GM21825 (cell line): ENCODE data around the gene GIGYF2.

Source experiments
- ATAC-seq: cut with Tn5 transposase; IDR thresholded peaks from one replicate; pipeline ENCODE4 v1.9.1; 2021; ENCODE audit warnings: mild to moderate bottlenecking, moderate library complexity; ENCODE audit not compliant: unreplicated experiment

Gene GIGYF2

DNA sequence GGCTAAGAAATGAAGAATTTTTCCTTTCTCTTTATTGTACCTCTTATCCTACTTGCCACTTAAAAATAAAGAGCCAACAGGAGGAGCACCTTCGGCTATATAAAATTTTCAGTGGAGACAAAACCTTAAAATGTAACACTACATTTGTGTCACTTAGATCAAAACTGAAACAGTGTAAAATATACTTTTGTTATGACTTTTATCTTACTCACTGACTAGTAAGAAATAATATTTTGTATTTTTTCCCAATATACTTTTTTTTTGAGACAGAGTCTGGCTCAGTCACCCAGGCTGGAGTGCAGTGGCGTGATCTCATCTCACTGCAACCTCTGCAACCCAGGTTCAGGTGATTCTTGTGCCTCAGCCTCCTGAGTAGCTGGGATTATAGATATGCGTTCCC lies 50.9 kb downstream of the GIGYF2 start:
- ATAC-seq = no peak

DNA sequence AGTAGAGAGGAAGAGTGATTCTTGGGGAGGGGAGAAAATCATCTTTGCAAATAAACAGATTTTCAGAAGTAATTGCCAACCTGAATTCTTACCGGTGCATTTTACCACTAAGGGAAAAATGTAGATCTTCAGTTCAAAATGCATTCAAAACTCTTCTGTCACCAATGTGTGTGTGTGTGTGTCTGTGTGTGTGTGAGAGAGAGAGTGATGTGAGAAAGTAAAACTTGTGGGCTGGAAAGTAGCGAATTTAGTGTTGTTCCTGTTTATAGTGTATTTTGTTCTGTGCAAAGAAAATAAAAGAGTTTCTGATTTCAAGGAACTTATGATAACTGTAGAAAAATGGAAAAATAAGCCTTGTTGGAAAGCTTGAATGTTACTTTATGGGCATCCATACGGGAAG lies 52.2 kb downstream of the GIGYF2 start:
- ATAC-seq = no peak

DNA sequence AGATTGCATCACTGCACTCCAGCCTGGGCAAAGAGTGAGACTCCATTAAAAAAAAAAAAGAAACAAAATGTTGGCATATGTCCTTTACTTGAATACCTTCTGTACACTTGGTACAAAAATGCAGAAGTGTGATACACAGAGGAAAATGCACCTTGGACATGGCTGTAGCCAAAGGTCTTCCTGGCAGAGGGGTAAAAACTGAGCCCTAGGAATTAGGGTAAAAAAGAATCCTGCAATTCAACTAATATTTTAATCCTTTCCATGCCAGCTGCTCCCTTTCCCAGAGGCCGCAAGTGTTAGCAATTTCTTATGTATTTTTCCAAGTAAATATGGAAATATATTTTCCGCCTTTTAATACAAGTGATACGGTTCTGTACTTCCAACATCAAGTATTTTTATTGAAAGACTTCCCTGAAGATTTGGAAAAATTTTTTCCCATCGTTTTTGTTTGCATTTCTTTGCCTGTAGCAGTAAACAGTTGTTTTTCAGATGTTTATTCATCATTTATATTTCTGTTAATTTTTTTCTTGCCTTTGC lies 53.1 kb downstream of the GIGYF2 start:
- no peak for ATAC-seq

DNA sequence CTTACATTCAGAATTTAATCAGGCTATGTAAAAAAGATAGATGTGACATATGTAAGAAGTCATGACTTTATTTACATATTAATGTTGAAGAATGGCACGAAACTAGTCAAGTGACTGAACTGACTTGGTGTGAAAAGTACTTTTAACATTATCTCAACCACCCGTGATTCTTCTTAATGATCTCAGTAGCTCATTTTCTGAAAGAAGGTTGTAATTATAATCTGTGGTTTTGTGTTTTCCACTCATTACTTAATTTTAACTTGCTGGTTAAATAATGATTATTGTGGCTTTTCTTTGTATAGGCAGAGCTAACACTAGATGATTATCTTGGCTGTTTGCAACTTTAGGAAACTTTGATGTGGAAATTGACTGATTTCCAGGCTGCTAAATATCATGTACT lies 60.8 kb downstream of the GIGYF2 start:
- ATAC-seq = no peak

DNA sequence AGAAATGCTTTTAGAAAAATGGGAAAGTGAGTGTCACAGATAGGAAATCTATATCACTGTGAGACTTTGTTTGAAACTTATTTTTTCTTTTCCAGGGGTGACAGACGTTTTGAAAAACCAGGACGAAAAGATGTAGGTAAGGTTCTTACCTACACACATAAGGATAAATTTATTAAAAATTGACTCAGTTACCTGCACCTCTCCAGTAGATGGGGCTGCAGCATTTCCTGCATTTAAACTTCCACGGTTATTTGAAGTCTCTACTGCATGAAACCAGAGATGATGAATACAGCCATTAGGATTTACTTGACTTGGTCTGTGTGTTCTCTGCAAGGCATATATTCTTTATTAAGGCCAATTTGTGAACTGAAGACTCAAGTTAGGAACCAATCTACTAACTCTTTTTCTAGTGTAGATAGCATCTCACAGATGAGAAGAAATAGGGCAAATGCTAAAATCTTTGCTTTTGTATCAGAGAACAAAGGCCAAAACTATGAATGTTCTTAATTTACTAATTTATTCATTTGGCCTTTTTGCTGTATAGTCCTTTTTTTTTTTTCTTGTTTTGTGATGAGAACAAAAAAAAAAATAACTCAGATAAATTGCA lies 64.3 kb downstream of the GIGYF2 start:
- no peak for ATAC-seq

DNA sequence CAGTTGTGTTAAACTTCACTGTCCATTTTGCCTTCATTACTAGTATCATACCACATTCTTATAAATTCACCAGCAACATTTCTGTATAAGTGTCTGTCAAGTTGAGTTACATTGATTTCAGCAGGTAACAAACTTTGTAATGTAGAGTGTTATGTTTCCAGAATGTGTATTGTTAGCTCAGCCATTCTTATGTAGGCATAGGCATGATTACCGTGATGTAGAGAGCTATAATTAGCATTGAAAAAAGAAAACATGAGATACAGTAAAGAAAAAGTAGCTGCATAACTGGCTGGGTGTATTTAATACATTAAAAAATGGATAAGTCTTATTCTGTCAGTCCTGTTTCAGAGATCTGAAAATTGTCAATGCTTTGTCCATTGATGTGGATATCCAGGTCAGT lies 70.7 kb downstream of the GIGYF2 start:
- no peak for ATAC-seq

DNA sequence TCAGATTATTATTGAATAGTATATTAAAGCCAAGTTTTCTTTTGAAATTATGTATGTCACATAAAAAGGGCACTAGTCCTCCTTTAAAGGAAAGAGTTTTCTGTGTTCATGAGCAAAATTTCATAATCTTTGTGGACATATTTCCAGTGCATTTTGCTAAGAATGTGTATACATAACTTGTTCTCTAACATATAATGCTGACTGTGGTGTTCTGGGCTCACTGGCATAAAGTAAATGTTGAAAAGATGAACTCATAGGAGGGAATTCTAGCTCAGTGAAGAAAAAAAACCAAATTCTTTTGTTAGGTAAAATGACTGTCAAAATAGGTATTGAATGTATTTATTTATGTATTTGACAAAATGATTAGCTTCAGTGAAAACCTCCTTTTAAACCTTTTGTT lies 73.1 kb downstream of the GIGYF2 start:
- no peak for ATAC-seq

DNA sequence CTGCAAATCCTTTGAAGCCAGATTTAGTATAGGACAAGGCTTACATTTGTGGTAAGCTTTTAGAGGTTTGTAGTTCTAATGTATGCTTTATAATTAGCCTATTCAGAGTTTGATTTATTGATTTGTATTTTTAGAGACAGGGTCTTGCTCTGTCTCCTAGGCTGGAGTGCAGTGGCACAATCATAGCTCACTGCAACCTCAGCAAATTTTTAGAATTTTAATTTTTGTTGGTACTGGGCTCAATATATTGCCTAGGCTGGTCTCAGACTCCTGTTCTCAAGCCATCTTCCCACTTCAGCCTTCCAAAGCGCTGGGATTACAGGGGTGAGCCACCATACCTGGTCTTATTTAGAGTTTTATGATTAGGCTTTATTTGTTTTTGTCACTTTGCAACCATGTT lies 74.7 kb downstream of the GIGYF2 start:
- ATAC-seq = no peak

DNA sequence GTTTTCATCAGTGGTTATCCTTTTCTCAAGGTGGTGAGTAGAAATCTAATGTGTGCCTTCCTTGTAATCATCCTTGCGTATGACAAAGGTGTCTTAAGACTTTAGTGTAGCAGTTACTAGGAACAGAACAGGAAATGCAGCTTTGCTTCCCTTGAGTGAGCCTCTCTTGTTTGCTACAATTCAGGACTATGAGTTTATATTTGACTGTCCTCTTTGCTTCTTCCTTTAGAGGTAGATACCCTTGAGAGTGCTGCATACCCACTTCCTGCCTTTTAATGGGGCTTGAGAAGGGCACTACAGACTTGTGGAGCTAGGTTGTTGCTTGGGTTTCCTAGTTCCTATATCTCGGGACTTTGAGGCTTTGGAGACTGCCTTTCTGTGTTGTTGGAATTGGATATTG lies 75.4 kb downstream of the GIGYF2 start:
- peak; percentile 87 for ATAC-seq

DNA sequence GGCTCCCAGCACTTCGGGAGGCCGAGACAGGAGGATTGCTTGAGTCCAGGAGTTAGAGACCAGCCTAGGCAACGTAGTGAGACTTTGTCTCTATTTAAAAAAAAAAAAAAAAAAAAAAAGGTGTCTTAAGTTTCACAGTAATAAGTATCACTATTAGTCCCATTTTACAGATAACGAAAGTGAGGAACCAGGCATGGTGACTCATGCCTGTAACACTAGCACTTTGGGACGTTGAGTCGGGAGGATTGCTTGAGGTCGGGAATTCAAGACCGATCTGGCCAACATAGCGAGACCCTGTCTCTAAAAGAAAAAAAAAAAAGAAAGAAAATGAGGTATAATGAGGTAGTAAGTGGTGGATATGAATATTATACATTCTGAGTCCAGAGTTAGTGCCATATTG lies 76.7 kb downstream of the GIGYF2 start:
- ATAC-seq = no peak

DNA sequence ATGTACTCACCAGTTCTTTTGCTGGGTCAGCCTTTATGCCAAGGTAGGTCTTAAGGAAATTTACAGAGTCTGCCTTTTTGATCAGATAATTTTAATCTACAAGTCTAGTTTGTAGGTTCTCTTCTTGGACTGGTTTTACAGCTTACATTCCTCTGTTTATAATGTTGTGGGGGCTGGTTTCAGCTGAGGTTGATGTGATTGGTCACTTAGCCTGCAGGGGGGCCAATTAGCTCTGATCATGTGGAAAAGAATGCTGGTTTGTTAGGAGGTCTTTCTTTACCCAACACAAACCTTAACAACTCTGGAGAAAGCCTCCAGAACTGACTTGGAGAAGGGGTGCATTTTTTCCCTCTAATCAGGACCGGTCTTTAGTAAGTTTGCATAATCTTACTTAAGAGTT lies 79.3 kb downstream of the GIGYF2 start, which contains the start of gene KCNJ13:
Gene KCNJ13, minus strand, starts transcription at position 131 of the 400 bp plus-strand sequence. CDS start 5,203 bp downstream, outside the sequence.
- ATAC-seq = no peak

DNA sequence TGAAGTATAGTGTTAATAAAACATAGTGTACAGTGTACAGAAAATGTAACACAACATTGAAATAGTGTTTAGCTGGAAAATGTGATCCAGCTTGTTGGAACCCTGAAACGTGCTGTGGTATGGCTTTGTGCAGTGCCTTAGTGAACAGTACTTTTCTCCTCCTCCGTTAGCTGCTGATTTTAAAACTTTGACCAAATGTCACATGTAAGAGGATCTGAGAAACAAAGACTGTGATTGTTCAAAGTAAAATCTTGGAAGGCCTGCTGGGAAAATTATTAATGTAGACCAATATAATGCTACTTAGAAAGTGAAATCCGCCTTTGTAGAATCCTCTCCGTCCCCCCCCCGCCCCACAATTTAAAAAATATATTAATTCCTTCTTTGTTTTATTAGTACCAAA lies 80.1 kb downstream of the GIGYF2 start:
- no peak for ATAC-seq

DNA sequence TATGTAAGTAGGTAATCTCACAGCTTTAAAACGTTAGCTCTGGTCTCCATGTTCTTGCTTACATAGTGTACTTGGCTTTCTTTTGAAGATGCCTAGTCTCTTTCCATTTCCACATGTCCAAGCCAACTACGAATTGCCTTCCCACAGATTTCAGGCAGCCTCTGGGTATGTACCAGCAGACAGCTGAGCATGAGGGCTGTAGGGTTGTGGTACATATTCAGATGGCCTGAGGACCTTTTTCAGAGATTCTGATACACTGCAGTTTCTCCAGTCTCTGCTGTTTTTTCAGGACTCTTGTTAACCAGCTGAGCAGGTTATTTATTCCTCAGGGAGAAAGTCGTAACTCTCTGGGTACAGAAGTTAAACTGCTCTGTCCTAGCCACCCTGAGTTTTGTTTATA lies 82.3 kb downstream of the GIGYF2 start:
- ATAC-seq = no peak

DNA sequence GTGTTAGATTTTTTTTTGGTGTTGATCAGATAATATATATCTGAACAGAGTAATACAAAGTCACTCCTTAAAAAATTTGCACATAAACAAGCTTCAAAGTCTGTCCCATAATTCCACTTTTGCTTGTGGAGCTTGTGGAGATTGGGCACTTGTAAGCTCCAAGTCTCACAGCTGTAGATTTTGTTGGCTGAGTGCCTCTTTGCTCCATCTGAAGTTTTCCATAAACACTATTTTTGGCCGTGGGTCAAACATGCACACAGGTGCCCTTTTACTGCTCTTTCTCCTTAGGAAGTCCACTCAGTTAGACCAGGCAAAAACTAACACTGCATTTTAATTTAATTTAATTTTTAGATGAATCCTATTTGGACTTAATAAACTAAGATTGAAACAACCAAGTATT lies 82.8 kb downstream of the GIGYF2 start:
- no peak for ATAC-seq

DNA sequence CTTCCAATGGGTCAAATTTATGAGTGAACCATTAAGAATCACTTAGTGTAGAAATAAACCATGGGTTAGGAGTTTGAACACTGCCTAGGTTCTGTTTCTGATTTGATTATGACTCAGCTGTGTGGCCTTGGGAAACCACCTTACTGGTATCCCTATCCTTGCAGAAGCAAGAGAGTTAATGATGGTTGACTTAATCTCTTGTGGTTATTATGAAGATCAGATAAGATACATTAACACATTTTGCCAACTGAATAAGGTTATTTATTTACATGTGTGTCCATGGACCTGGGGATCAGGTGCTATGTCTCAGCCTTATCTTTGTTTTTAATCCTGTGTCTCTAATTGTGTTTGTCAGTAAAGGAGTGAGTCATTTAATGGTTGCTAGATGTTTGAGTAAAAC lies 84.6 kb downstream of the GIGYF2 start:
- ATAC-seq = peak; percentile 94

DNA sequence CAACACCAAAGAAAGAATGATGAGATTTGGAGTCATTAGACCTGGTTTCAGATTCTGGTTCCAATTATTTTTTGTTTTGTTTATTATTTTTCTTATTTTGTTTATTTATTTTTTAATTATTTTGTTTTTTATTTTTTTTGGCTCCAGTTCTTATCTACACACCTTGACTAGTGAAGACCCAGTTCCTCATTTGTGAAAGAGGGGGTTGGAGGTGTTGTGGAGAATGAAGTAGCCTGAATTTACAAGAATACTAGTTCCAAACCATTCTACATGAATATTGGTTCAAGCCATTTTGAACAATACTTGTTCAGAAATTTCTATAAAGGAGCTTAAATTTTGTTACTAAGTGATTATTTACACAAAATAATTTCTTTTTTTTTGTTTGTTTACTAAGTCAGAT lies 86.1 kb downstream of the GIGYF2 start:
- no peak for ATAC-seq

DNA sequence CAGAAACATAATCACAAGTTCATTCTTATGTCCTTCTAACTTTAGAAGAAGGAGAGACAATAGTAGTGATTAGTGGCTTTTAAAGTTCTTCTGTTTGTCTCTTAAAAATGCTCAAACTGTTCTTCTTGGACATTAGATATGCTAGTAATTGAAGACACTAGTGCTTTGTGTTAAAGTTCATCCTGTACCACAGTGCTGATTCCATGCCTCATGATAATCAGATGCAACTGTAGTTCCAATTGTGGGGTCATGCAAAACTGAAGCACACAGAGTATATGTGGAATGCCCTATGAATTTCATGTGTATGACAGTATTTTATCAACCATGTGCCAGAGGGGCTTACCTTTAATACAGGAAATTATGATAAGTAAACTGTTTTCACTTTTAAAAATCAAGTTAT lies 90.7 kb downstream of the GIGYF2 start:
- ATAC-seq = no peak

DNA sequence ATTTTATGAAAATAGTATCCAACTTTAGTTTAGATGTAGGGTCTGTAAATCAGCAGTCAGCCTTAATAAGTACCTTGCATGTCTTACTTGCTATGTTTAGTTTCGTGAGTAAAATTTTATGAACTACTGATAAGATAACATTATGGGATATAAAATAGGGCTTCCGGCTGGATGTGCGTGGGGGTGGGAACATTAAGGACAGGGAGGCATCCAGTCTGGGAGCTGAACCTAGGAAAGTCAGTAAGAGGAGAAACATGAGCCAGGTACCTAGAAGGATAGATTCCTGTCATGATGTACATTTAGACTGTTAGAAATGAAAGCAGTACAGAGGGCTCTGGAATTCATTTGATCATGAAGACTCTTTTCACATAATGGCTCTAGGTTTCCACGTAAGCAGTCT lies 92.0 kb downstream of the GIGYF2 start:
- ATAC-seq = no peak

DNA sequence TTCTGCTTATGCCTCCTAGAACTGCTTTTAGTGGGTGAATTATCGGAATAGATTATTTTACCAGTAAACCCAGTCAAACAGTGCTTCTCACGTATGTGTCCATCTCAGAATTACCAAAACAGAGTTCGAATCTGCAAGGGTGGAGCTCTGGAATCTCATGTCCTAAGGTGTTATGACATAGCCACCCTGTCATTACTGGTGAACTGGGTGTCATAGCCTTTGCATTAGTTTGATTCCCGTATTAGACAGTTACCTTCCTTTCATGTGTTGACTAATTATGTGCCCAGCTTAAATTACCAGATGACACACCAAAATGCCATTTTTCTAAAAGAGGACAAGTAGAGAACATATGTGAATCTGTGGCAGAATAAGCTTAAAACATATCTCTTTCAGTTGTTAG lies 94.4 kb downstream of the GIGYF2 start:
- no peak for ATAC-seq

DNA sequence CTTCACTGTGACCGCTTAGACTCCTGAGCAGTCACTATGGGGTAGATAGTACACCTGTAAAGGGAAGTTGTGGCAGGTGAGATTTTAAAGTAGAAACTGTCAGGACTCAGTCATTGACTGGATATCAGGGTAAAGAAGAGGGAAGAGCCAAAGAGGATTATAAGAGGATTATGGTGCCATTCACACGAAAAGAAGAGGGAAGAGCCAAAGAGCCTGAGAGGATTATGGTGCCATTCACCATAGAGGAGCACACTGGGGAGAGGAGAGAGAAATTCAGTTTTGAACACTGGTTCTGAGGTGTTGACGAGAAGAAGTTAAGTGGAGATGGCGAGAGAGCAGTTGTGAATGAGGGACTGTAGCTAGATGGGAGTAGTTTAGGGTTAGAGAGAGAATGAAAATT lies 96.1 kb downstream of the GIGYF2 start:
- ATAC-seq = no peak

DNA sequence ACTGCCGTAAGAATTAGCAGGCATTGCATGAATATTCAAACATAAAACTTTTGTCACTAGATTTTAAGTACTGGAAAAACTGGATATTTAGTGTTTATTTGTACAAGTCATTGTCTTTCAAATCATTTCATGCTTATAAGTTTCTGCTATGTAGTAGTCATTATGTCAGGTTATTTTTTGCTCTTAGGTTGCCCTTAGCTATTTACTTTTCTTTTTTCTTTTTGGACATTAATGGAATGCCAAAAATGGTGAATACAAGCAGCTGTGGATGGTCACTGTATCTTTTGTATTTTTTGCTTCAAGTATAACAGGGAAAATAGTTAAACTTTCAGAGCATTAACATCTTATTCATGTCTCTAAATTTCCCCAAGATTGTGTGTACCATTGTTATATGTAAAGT lies 97.8 kb downstream of the GIGYF2 start:
- no peak for ATAC-seq

DNA sequence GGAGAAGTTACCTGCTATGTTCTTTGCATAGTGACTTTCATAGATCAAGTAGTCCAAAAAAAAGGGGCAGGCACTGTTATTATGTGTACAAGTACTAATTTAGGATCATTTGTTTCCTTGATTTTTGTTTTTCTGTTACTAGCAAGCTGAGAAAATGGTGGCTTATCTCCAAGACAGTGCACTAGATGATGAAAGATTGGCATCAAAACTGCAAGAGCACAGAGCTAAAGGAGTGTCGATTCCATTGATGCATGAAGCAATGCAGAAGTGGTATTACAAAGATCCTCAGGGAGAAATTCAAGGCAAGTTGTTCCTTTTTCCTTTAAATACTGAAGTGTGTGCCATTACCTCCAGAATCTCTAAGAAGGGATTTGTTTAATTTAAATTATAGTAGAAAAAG lies 98.8 kb downstream of the GIGYF2 start:
- ATAC-seq = no peak

DNA sequence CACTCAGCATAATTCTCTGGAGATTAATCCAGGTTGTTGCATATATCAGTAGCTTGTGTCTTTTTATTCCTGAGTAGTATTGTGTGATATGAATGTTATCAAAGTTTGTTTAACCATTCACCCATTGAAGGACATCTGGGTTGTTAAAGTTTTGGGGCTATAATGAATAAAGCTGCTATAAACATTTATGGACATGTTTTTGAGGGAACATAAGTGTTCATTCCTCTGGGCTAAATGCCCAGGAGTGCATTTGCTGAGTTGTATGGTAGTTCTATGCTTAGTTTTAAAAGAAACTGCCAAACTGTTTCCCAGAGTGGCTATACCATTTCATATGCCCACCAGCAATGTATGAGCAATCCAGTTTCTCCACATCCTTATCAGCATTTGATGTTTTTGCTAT lies 101.1 kb downstream of the GIGYF2 start:
- ATAC-seq = no peak
